PC-3 (cell line): Measurements from ENCODE around the gene MSX1.

Experiments
- CTCF ChIP-seq: fragments of 300-600 bp; sonication (generic); conservative IDR thresholded peaks from 2 replicates; pipeline ENCODE4 v1.5.1; 2017; ENCODE audit warnings: antibody characterized with exemption, low read depth, mild to moderate bottlenecking, low read length
- EZH2 ChIP-seq: fragments of 300-600 bp; sonication (generic); IDR thresholded peaks from one replicate; pipeline ENCODE4 v1.6.1; 2017; ENCODE audit warnings: antibody characterized with exemption, mild to moderate bottlenecking, low read length; ENCODE audit not compliant: unreplicated experiment
- EZH2phosphoT487 ChIP-seq: fragments of 300-600 bp; sonication (generic); IDR thresholded peaks from 2 replicates; pipeline ENCODE4 v1.6.1; 2018; ENCODE audit warnings: mild to moderate bottlenecking, antibody characterized with exemption, low read length, borderline replicate concordance

DNA sequence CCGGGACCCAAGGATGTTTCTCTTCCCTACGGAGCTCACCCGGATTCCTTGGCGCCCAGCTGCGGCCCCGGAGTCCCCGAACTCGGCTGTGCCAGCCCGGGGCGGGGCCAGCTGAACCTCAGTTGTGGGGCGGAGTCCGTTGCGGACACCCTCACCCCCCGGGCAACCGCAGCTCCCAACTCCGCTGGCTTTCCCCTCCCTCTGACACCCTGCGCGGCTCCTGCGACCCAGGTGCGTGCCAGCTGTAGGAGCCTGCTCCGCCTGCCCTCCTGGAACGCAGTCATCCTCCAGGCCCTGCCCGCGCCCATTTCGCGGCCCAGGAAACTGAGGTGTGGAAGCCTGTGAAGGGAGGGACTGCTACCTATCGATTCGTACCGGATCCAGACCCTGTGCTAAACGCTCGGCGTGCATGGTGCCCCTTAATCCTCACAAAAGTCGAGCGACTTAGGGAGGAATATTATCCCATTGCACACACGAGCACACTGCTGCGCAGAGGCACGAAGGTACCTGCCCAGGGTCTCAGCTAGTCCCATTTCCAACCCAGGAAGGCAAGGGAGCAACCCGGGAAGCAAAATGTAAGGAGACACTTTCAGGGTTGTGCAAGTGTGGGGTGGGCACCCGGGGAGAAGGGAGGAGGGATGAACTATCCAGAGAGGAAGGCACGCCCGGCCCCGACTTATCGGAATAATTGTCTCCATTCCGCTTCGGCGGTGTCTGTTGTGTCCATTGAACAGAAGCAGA lies 12.3 kb downstream of the MSX1 start:
- TF ChIP-seq CTCF (no peak), EZH2 (no peak), EZH2phosphoT487 (no peak)
